Left forelimb (tissue), 1 donor: ENCODE results near the gene DGKI.

Source experiments
- DNase-seq: peaks from one replicate; pipeline ENCODE4 v3.0.0-alpha.2; 2018; ENCODE audit warnings: low spot score

The DGKI gene

GRCh38 chr7:137407078-137407477 is 439.7 kb downstream of the DGKI start:
- no peak for DNase-seq

GRCh38 chr7:137404660-137405317 is 442.0 kb downstream of the DGKI start:
- DNase-seq, result no peak

- DNase-seq, result no peak
Observed at GRCh38 chr7:137403353-137403695, 443.4 kb downstream of the DGKI start.

GRCh38 chr7:137402536-137403352 is 444.0 kb downstream of the DGKI start:
- DNase-seq, result no peak

GRCh38 chr7:137399827-137400823 is 446.6 kb downstream of the DGKI start:
- DNase-seq, result no peak

GRCh38 chr7:137396051-137396450 is 450.7 kb downstream of the DGKI start:
- DNase-seq, result no peak

GRCh38 chr7:137395420-137395819 is 451.4 kb downstream of the DGKI start:
- DNase-seq, result no peak

- DNase-seq, result no peak
Observed at GRCh38 chr7:137393570-137393969, 453.2 kb downstream of the DGKI start.

- DNase-seq, result no peak
Observed at GRCh38 chr7:137390076-137390475, 456.7 kb downstream of the DGKI start.

GRCh38 chr7:137388916-137389315 is 457.9 kb downstream of the DGKI start:
- DNase-seq, result no peak

- DNase-seq, result no peak
Observed at GRCh38 chr7:137386966-137387365, 459.8 kb downstream of the DGKI start.

GRCh38 chr7:137381045-137381444 is 465.7 kb downstream of the DGKI start:
- DNase-seq, result no peak

- no peak for DNase-seq
Observed at GRCh38 chr7:137373507-137373906, 473.3 kb downstream of the DGKI start.

GRCh38 chr7:137371616-137372015 is 475.2 kb downstream of the DGKI start:
- no peak for DNase-seq

GRCh38 chr7:137366995-137367394 is 479.8 kb downstream of the DGKI start:
- no peak for DNase-seq

- no peak for DNase-seq
Observed at GRCh38 chr7:137363683-137364082, 483.1 kb downstream of the DGKI start.

GRCh38 chr7:137360087-137360679 is 486.6 kb downstream of the DGKI start:
- DNase-seq, result no peak

- DNase-seq, result no peak
Observed at GRCh38 chr7:137354961-137355360, 491.8 kb downstream of the DGKI start.

- DNase-seq, result peak; percentile 81
Observed at GRCh38 chr7:137354396-137354795, 492.4 kb downstream of the DGKI start.

GRCh38 chr7:137351941-137352340 is 494.8 kb downstream of the DGKI start:
- no peak for DNase-seq

- no peak for DNase-seq
Observed at GRCh38 chr7:137345799-137346449, 500.9 kb downstream of the DGKI start.
